ENCODE measurements around the gene TMEM50A.
"Not testable (repeated sequence)": the region's sequence is repeated elsewhere in the genome, so short reads cannot be mapped to it uniquely, and the experiment has no call there.

The TMEM50A gene

GRCh38 chr1:25336922-25337354 is 1.2 kb upstream of the TMEM50A start:
- not testable (repeated sequence) for DNase-seq (ENCODE audit: low read depth)

DNA sequence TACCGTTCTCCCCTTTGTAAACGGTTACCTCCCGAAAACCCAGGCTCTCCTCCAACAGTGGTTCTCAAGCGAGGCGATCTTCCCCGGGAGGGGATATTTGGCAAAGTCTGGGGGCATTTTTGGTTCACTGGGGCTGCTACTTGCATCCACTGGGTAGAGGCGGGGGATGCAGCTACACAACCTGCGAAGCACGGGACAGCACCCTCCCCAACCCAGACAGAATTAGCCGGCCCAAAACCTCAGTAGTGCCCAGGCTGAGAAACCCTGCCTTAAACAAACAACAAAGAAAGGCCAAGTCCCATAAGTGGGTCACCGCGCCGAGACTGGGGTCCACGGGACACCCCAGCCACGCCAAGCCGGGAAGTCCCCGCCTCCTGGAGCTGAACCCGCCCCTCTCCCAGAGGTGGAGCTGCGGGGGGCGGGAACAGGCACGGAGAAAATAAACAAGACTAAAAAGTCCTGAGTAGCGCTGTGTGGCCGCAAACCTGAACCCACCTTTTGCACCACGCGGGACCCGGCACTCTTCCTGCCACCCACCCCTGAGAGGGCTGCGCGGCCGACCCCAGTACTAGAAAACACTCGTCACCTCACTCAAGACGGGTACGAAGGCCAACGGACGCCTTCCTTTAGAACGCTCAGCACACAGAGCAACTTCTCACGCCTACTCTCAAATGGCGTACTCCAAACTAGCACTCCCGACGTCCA is 499 bp upstream of the TMEM50A start:
- peak; percentile 11 for DNase-seq (ENCODE audit: low read depth)

DNA sequence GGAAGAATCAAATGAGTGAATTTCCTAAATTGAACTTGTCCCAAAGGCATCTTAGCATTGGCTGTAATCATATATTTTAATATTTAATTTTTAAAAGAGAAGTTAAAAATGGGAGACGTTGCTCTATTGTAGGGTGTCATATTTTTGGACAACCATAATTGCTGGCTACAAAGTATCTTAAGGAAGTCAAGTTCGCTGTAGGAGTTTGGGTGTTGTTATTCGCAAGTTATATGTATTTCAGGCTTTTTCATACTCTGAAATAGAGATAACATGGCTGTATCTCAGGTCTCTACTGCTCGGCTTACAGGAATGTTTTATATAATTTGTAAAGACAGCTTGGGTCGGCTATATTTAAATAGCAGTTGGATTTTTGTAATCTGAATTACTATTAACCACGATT is 852 bp downstream of the TMEM50A start:
- no peak for DNase-seq (ENCODE audit: low read depth)

- DNase-seq (ENCODE audit: low read depth) = no peak
Measured at GRCh38 chr1:25341746-25342145, 3.6 kb downstream of the TMEM50A start.

GRCh38 chr1:25342846-25343245 is 4.7 kb downstream of the TMEM50A start:
- DNase-seq (ENCODE audit: low read depth) = no peak

DNA sequence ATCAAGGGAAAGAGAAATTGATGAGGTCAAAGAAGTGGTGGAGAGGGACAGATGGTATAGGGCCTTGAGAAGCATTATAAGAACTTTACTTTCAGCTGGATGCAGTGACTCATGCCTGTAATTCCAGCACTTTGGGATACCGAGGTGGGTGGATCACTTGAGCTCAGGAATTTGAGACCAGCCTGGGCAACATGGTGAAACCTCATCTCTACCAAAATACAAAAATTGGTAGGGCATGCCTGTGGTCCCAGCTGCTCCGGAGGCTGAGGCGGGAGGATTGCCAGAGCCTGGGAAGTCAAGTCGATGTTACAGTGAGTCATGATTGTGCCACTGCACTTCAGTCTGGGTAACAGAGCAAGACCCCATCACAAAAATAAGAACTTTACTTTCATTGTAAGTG is 5.7 kb downstream of the TMEM50A start:
- no peak for DNase-seq (ENCODE audit: low read depth)

DNA sequence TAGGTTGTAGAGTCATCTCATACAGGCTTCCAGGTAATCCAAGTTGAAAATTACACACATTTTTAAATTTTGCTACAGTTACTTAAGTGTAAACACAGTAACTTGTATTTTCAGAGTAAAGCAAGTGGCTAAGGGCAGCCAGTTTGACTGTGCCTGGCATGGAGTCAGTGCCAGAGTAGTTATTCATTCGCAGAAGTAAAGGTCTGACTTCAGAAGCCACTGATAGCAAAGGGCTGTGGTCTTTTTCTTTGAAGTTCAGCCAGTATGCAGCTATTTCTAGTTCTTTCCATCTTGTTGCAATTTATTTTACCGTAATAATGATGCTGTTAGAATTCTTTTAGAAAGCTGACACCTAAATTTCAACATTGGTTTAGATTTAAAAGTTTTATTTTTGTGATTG is 9.4 kb downstream of the TMEM50A start:
- no peak for DNase-seq (ENCODE audit: low read depth)

DNA sequence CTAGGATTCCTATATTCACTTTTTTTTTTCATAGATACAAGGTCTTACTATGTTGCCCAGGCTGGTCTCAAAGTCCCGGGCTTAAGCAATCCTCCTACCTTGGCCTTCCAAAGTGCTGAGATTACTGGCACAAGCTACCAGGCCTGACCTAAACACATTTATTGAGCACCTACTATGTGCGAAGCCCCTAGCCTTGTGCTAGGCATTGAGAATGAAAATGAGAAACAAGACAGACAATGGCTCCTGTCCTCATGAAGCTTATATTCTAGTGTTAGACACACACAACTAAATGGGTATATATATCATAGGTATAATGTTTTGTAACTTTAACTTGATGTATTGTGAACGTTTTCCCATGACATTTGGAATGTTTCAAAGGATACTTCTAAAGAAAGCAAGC is 11.5 kb downstream of the TMEM50A start:
- no peak for DNase-seq (ENCODE audit: low read depth)

DNA sequence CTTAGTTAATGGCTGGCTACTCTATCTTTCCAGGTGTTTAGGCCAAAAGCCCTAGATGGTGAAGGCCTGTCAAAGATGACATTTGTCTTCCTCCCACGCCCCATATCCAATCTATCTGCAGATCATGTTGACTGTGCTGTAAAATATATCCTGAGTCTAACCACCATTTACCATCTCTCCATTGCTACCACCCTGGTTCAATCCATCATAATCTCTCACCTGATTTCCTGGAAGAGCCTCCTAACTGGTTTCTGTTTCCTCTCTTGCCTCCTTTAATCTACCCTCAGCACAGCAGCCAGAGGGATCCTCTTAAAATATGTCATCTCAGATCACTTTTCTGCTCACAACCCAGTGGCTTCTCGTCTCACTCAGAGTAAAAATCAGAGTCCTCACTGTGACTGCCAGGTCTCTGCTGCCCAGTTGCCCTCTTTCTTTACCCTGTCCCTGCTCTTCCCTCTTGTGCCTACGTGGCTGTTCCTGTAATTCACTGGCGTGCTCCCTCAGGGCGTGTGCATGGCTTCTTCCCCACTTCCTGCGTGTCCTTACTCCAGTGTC is 17.8 kb downstream of the TMEM50A start:
- DNase-seq (ENCODE audit: low read depth) = no peak

GRCh38 chr1:25356441-25356840 is 18.3 kb downstream of the TMEM50A start:
- no peak for DNase-seq (ENCODE audit: low read depth)

GRCh38 chr1:25356848-25357247 is 18.7 kb downstream of the TMEM50A start:
- DNase-seq (ENCODE audit: low read depth) = no peak

DNA sequence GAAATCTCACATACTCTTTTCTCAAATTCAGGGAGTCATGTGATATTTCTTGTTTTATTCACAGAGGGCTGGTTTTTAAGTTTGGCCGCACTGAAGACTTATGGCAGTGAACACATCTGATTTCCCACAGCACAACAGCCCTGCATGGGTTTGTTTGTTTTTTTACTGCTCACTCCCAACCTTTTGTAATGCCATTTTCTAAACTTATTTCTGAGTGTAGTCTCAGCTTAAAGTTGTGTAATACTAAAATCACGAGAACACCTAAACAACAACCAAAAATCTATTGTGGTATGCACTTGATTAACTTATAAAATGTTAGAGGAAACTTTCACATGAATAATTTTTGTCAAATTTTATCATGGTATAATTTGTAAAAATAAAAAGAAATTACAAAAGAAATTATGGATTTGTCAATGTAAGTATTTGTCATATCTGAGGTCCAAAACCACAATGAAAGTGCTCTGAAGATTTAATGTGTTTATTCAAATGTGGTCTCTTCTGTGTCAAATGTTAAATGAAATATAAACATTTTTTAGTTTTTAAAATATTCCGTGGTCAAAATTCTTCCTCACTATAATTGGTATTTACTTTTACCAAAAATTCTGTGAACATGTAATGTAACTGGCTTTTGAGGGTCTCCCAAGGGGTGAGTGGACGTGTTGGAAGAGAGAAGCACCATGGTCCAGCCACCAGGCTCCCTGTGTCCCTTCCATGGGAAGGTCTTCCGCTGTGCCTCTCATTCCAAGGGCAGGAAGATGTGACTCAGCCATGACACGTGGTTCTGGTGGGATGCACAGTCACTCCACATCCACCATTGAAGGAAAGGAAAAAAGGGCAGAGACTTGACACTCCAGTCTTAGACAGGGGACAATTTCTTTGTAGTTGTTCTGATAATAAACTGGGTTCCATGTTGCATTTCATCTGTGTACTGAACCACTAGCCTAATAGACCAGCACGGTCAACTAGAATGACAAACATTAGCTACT is 22.8 kb downstream of the TMEM50A start:
- no peak for DNase-seq (ENCODE audit: low read depth)

DNA sequence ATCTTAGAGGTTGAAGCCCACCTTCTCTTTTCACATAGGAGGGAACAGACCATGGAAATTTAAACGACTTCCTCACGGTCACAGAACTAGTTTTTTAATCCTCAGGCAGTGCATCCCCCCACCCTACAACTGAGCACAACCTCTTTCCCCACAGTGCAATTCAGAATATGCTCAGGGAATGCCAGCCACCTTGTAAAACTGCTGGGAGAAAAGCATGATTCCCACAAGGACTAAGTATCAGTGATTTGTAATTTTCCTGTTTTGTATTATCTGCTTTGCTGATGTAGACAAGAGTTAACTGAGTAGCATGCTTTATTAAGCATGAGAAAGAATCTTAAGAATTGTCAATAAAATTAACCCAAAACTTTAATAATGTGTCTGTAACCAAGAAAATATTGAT is 23.8 kb downstream of the TMEM50A start:
- no peak for DNase-seq (ENCODE audit: low read depth)

DNA sequence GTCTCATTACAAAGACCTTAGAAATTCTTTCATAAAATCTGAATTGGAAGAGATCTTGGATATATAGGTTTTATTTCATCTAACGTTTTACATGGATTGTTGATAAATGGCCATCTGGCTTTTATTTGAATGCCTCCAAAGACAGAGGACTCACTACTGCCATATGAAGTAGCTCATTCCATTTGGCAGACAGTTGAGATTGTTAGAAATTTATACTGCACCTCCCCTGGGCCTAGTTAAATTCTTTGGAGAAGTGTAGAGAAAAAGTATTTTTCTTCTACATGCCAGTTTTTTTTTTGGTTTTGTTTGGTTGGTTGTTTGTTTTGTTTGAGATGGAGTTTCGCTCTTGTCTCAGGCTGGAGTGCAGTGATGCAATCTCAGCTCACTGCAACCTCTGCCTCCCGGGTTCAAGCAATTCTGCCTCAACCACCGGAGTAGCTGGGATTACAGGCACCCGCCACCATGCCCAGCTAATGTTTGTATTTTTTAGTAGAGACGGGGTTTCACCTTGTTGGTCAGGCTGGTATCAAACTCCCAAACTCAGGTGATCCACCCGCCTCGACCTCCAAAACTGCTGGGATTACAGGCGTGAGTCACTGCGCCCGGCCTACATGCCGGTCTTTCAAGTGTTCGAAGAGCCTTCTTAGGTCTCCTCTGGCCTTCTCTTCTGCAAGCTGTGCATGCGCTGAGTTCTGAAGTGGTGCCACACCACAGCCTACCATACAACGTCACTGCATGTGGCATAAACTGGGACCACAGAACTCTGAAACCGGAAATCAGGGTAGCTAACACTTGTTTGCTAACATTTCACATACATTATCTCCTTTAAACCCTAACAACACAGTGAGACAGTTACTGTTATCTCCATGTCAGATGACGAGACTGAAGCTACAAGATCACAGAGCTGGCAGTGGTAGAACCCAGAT is 24.8 kb downstream of the TMEM50A start:
- not testable (repeated sequence) for DNase-seq (ENCODE audit: low read depth)

GRCh38 chr1:25369241-25369640 is 31.1 kb downstream of the TMEM50A start:
- DNase-seq (ENCODE audit: low read depth) = no peak

GRCh38 chr1:25369691-25370271 is 31.6 kb downstream of the TMEM50A start:
- DNase-seq (ENCODE audit: low read depth) = not testable (repeated sequence)

DNA sequence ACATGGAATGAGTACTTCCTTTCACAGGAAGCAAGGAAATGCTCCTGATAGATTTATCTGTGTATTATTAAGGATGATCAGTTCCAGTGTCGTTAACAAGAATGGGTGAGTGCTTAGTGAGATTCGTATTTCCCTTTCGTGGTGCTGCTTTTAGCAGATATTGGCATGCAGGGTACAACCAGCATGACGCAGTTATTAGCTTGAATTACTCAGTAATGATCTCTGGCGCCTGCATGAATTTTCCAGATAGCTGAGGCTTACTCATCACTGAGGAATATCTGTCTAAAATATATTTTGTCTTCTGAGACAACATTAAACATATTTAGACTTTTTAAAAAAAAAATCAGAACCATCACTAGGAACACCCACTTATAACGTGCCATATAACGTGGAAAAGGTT is 33.6 kb downstream of the TMEM50A start:
- DNase-seq (ENCODE audit: low read depth) = not testable (repeated sequence)

DNA sequence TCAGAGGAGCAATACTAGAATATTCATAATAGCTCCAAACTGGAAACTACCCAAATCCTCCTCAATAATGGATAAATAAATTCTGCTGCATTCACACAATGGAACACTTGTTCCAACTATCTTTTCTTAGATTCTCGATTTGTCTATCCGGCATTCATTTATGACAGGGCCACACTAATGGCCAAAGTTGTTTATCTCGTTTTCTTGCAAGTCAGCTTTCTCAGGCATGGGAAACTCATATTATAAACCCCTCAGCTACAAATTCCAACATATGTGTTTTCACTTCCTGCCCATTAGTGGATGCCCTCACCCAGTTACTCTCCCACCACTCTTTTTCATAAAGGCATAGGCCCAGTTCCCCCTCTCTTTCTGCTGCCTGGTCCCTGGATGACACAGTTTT is 40.2 kb downstream of the TMEM50A start:
- not testable (repeated sequence) for DNase-seq (ENCODE audit: low read depth)

DNA sequence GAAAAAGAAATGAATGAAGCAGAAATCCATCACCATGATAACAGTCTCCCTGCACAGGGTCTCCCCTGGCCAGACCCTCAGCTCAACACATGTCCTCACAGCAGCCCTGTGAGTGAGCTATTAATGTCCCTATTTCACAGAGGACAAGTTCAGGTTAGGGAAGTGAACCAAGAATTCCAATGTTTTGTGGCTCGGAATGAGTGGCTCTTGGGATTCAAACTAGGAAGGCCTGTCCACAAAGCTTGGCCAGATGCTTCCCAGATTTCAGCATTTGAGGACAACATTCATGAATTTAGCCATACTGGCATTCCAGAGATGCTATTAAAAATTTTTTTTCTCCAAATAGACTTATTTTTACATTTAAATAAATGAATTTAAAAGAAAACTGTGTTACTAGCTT is 44.4 kb downstream of the TMEM50A start:
- not testable (repeated sequence) for DNase-seq (ENCODE audit: low read depth)

DNA sequence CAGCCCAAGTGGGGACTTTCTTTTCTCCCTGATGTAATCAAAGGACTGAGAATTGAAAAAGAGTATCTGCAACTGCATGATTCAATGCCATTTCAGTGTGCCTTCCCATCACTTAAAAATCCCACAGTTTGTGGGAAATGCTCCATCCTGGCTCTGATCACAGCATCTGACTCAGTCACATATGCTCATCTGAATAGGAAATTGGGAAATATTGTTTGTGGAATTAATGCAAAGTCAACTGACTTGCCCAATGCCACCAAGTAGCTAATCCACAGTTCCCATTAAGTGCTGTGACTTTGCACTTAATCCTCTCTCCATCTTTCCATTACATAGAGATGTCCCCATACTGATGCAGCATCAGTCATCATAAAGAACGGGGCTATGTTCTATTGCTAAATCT is 45.0 kb downstream of the TMEM50A start:
- not testable (repeated sequence) for DNase-seq (ENCODE audit: low read depth)

DNA sequence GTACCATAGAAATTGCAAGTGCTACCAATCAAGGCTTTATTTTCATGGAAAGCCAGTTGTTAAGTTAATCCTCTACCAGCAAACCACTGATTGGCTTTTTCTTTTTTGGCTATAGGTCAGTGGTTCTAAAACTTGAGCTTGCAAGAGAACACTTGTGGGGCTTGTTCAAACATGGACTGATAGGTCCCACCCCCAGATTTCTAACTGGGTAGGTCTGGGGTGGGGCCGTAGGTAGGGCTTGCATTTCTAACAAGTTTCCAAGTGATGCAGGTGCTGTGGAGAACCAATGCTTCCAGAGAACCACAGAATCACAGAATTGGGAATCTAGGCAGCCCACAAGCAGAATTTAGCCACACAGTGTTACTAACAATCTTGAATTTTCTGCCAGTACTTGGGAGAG is 45.7 kb downstream of the TMEM50A start:
- not testable (repeated sequence) for DNase-seq (ENCODE audit: low read depth)

All from stimulated activated CD8-positive, alpha-beta memory T cell treated with anti-CD3 and anti-CD28 coated beads, Interleukin-4, amount 100 ng/mL, for 24 hours (primary cell).